A549 (cell line): ENCODE measurements around the gene SNAP91. TPM values are rescaled to one million over a fixed set of nuclear protein-coding genes. Genes with fewer than 3 reads are reported as not detected.

Experiments
- ATAC-seq, 2 experiments: fragments of 200-7000 bp in 1 of 2; fragments of >200 bp in 1 of 2; cut with Nextera tagmentation in 1 of 2; cut with Tn5 transposase in 1 of 2; 3 replicates each; pipeline versions ENCODE4 v1.8.0 to v1.9.1; 2018 to 2020; ENCODE audit warnings: mild to moderate bottlenecking in 1 of 2, moderate library complexity in 1 of 2
- CTCF ChIA-PET: fragments of 300-600 bp; sonication (Branson Sonifier 250); formaldehyde crosslinking; extraction: SDS; loops from one replicate; lab custom pipeline; 2021; ENCODE audit warnings: antibody characterized with exemption, inconsistent platforms; lab: Yijun Ruan, JAX
- POLR2A ChIA-PET: fragments of 350-600 bp; formaldehyde crosslinking; extraction: SDS; loops from one replicate; lab custom pipeline; 2021; ENCODE audit warnings: antibody characterized with exemption, inconsistent platforms; lab: Yijun Ruan, JAX
- DNase-seq, 2 experiments: peaks; one replicate each; pipeline versions ENCODE4 v3.0.0 to v3.0.0-alpha.2; 2011 to 2016; ENCODE audit warnings: low read depth in 1 of 2, low spot score in 1 of 2
- FAIRE-seq: peaks from 2 replicates; lab custom pipeline; 2011; peaks lifted over from hg19 to GRCh38; lab: Jason Lieb, UNC
- H3K27ac ChIP-seq, 2 experiments: fragments of >200 bp; sonication (Bioruptor Twin); formaldehyde crosslinking; 3 replicates each; pipeline ENCODE4 v1.5.1; 2016 to 2017
- H3K4me1 ChIP-seq: fragments of >200 bp; sonication (Bioruptor Twin); formaldehyde crosslinking; 3 replicates; pipeline ENCODE4 v1.6.1; 2016
- H3K4me2 ChIP-seq: fragments of >200 bp; sonication (Bioruptor Twin); formaldehyde crosslinking; 3 replicates; pipeline ENCODE4 v1.6.1; 2016
- H3K4me3 ChIP-seq: fragments of >200 bp; sonication (Bioruptor Twin); formaldehyde crosslinking; 3 replicates; pipeline ENCODE4 v1.5.1; 2016
- H3K9me3 ChIP-seq: fragments of >200 bp; sonication (Bioruptor Twin); formaldehyde crosslinking; 3 replicates; pipeline ENCODE4 v1.6.1; 2016
- BCL3 ChIP-seq: fragments of >200 bp; sonication (Bioruptor Twin); formaldehyde crosslinking; IDR thresholded peaks from 3 replicates; pipeline ENCODE4 v1.6.1; 2016
- BHLHE40 ChIP-seq: IDR thresholded peaks from 2 replicates; pipeline ENCODE4 v1.6.1; 2012; ENCODE audit warnings: low read depth, low read length, inconsistent platforms
- CBX8 ChIP-seq: fragments of 200-600 bp; sonication (generic); IDR thresholded peaks from 2 replicates; pipeline ENCODE4 v1.6.1; 2016
- CEBPB ChIP-seq, 2 experiments: fragments of >200 bp in 1 of 2; sonication (Bioruptor Twin) in 1 of 2; formaldehyde crosslinking in 1 of 2; IDR thresholded peaks; 2 replicates each; pipeline ENCODE4 v1.6.1; 2012 to 2016
- CHD2 ChIP-seq: fragments of 150-350 bp; IDR thresholded peaks from 2 replicates; pipeline ENCODE4 v1.6.1; 2014; ENCODE audit warnings: low read length; ENCODE audit not compliant: partially characterized antibody
- CTCF ChIP-seq: fragments of >200 bp; sonication (Bioruptor Twin); formaldehyde crosslinking; IDR thresholded peaks from 3 replicates; pipeline ENCODE4 v1.5.1; 2016
- E2F6 ChIP-seq: IDR thresholded peaks from 2 replicates; pipeline ENCODE4 v1.6.1; 2012; ENCODE audit warnings: low read depth, borderline replicate concordance
- ELK1 ChIP-seq: fragments of 150-350 bp; IDR thresholded peaks from 2 replicates; pipeline ENCODE4 v1.6.1; 2014; ENCODE audit warnings: low read depth, mild to moderate bottlenecking, low read length
- FOSB ChIP-seq: fragments of 250-450 bp; sonication (Bioruptor Pico); IDR thresholded peaks from 2 replicates; pipeline ENCODE4 v1.5.0; 2020; ENCODE audit warnings: mild to moderate bottlenecking, moderate library complexity
- HDAC2 ChIP-seq: fragments of 200-600 bp; sonication (generic); IDR thresholded peaks from 2 replicates; pipeline ENCODE4 v1.6.1; 2016
- HOXA7 ChIP-seq: fragments of 250-450 bp; sonication (Bioruptor Pico); IDR thresholded peaks from 2 replicates; pipeline ENCODE4 v1.5.0; 2020; ENCODE audit warnings: mild to moderate bottlenecking, moderate library complexity
- HOXB13 ChIP-seq: fragments of 250-450 bp; sonication (Bioruptor Pico); IDR thresholded peaks from 2 replicates; pipeline ENCODE4 v1.5.0; 2020; ENCODE audit warnings: low read depth, mild to moderate bottlenecking, moderate library complexity
- KDM1A ChIP-seq: fragments of 200-600 bp; sonication (generic); IDR thresholded peaks from 2 replicates; pipeline ENCODE4 v1.6.1; 2016; ENCODE audit warnings: low read depth, mild to moderate bottlenecking
- MAX ChIP-seq: IDR thresholded peaks from 2 replicates; pipeline ENCODE4 v1.6.1; 2012
- MAZ ChIP-seq: fragments of 150-350 bp; IDR thresholded peaks from 2 replicates; pipeline ENCODE4 v1.6.1; 2014; ENCODE audit warnings: antibody characterized with exemption, low read depth, low read length, borderline replicate concordance
- NPAS2 ChIP-seq: fragments of 250-450 bp; sonication (Bioruptor Pico); IDR thresholded peaks from 2 replicates; pipeline ENCODE4 v1.8.0; 2022; ENCODE audit warnings: mild to moderate bottlenecking, moderate library complexity, borderline replicate concordance
- POLR2AphosphoS2 ChIP-seq: conservative IDR thresholded peaks from 2 replicates; pipeline ENCODE4 v1.6.1; 2012; ENCODE audit warnings: low read length, improper control_type of control experiment, inconsistent platforms
- RAD21 ChIP-seq, 2 experiments: fragments of >200 bp in 1 of 2; sonication (Bioruptor Twin) in 1 of 2; formaldehyde crosslinking in 1 of 2; IDR thresholded peaks in 1 of 2; conservative IDR thresholded peaks in 1 of 2; 2 replicates in 1 of 2; 3 replicates in 1 of 2; pipeline ENCODE4 v1.6.1; 2012 to 2018; ENCODE audit warnings: inconsistent platforms in 1 of 2
- REST ChIP-seq: fragments of 200-600 bp; sonication (generic); IDR thresholded peaks from 2 replicates; pipeline ENCODE4 v1.6.1; 2016; ENCODE audit warnings: antibody characterized with exemption, mild to moderate bottlenecking, moderate library complexity
- SMC3 ChIP-seq: fragments of >200 bp; sonication (Bioruptor Twin); formaldehyde crosslinking; IDR thresholded peaks from 3 replicates; pipeline ENCODE4 v1.6.1; 2018; ENCODE audit warnings: inconsistent platforms
- SREBF2 ChIP-seq: fragments of 450-650 bp; IDR thresholded peaks from 2 replicates; pipeline ENCODE4 v1.6.1; 2014; ENCODE audit warnings: mild to moderate bottlenecking, moderate library complexity
- ZC3H11A ChIP-seq: fragments of 450-650 bp; IDR thresholded peaks from 2 replicates; pipeline ENCODE4 v1.6.1; 2014; ENCODE audit warnings: antibody characterized with exemption, mild to moderate bottlenecking
- ZSCAN20 ChIP-seq: fragments of 250-450 bp; sonication (Bioruptor Pico); IDR thresholded peaks from 2 replicates; pipeline ENCODE4 v1.8.0; 2022; ENCODE audit warnings: mild to moderate bottlenecking, moderate library complexity
- WGBS: methylation state at CpG from one replicate; pipeline ENCODE4 v1.1.6; 2017; ENCODE audit errors: missing lambda C conversion rate; 5-methylcytosine and 5-hydroxymethylcytosine counted together
- polyA plus RNA-seq, 4 experiments: library from polyadenylated mRNA; depleted of rRNA in 3 of 4; stranded (reverse); fragments of >200 nt; fragmentation: RNase III in 1 of 4; extraction: RNeasy Plus Mini Kit Qiagen cat#74134 plus additional on column Dnase treatment in 1 of 4; gene quantifications; 2 replicates in 3 of 4; 3 replicates in 1 of 4; pipeline ENCODE4 v1.2.3, GENCODE V29; 2011 to 2017

SNAP91 gene
- polyA plus RNA-seq, 2 of the 4 experiments (the other 2 are of a cell fraction), result 0.13 to 0.39 TPM

- CTCF ChIA-PET, result interaction anchor here (0.6 to 2.5 kb wide), 14 partner anchors 9 to 612 kb away, joined by 3 to 17 read pairs (median 4); partner anchors contain the start of gene CEP162
- TF ChIP-seq HOXB13 (CRISPR knock-in tag) (no peak), CTCF (peak; percentile 58), SMC3 (peak; percentile 58), RAD21 (conservative IDR thresholded peaks at IDR 0.05 in 1 of 2, IDR thresholded peaks at IDR 0.05 in 1 of 2) (peak; percentile 47 to 52; a peak in 4 of 5 replicates), KDM1A (no peak), E2F6 (no peak), CBX8 (no peak)
- POLR2A ChIA-PET, result interaction anchor here (0.6 to 1.0 kb wide), 3 partner anchors 44 to 244 kb away, joined by 3 to 5 read pairs (median 3); partner anchors contain the start of gene CYB5R4
- 67% methylated on average over 6 of the region's 6 CpGs for WGBS
- ATAC-seq (peak; percentile 47 to 72; a peak in 4 of 6 replicates), DNase-seq (peak; percentile 15 to 36), FAIRE-seq (no peak)
- H3K4me1 ChIP-seq, result no peaks in the 10 kb centered on the region
- H3K9me3 ChIP-seq, result no peaks in the 10 kb centered on the region
- no peak overlapping the region for H3K4me2 ChIP-seq
- H3K4me3 ChIP-seq, result no peak overlapping the region
- no peak overlapping the region for H3K27ac ChIP-seq
Measured at GRCh38 chr6:83615025-83615999, 93.6 kb downstream of the SNAP91 start.

GRCh38 chr6:83613378-83613777 is 95.5 kb downstream of the SNAP91 start:
- H3K4me3 ChIP-seq, result no peak overlapping the region
- POLR2A ChIA-PET, result no interaction called here
- TF ChIP-seq HOXA7 (CRISPR knock-in tag), result no peak
- TF ChIP-seq FOSB (CRISPR knock-in tag), result no peak
- no peak for TF ChIP-seq SMC3
- no peak for TF ChIP-seq NPAS2 (CRISPR knock-in tag)

GRCh38 chr6:83609248-83609647 is 99.7 kb downstream of the SNAP91 start:
- ATAC-seq (no peak), FAIRE-seq (no peak), DNase-seq (no peak)
- CTCF ChIA-PET, result no interaction called here
- H3K4me2 ChIP-seq, result no peak overlapping the region
- 33% methylated on average over 2 of the region's 2 CpGs for WGBS
- H3K4me1 ChIP-seq, result no peaks in the 10 kb centered on the region
- no peak overlapping the region for H3K27ac ChIP-seq
- POLR2A ChIA-PET, result no interaction called here
- H3K4me3 ChIP-seq, result no peak overlapping the region
- no peaks in the 10 kb centered on the region for H3K9me3 ChIP-seq
- no peak for TF ChIP-seq CEBPB (IDR thresholded peaks at IDR 0.05)
- TF ChIP-seq ELK1, result no peak
- TF ChIP-seq ZC3H11A, result no peak
- no peak for TF ChIP-seq ZSCAN20
- TF ChIP-seq SREBF2, result no peak
- no peak for TF ChIP-seq BCL3
- no peak for TF ChIP-seq REST
- no peak for TF ChIP-seq SMC3
- no peak for TF ChIP-seq HOXA7 (CRISPR knock-in tag)
- no peak for TF ChIP-seq MAZ
- no peak for TF ChIP-seq POLR2AphosphoS2
- no peak for TF ChIP-seq MAX
- TF ChIP-seq BHLHE40, result no peak
- no peak for TF ChIP-seq CHD2
- no peak for TF ChIP-seq HDAC2
- no peak for TF ChIP-seq RAD21 (conservative IDR thresholded peaks at IDR 0.05 in 1 of 2, IDR thresholded peaks at IDR 0.05 in 1 of 2)

More at GRCh38 chr6:83613378-83613777, 95.5 kb downstream of the SNAP91 start:
- CTCF ChIA-PET, result no interaction called here
- Histone ChIP-seq H3K4me2 (no peak overlapping the region), H3K27ac (no peak overlapping the region), H3K9me3 (no peaks in the 10 kb centered on the region), H3K4me1 (no peaks in the 10 kb centered on the region)
- FAIRE-seq, result no peak
- no peak for DNase-seq
- 28% methylated on average over 4 of the region's 4 CpGs for WGBS
- ATAC-seq, result no peak
